GM18517 (cell line): Measurements from ENCODE around the gene RAB9B.

ENCODE experiments used
- ATAC-seq: cut with Tn5 transposase; IDR thresholded peaks from one replicate; pipeline ENCODE4 v1.9.1; 2021; ENCODE audit warnings: mild to moderate bottlenecking, moderate library complexity; ENCODE audit not compliant: unreplicated experiment

RAB9B gene

DNA sequence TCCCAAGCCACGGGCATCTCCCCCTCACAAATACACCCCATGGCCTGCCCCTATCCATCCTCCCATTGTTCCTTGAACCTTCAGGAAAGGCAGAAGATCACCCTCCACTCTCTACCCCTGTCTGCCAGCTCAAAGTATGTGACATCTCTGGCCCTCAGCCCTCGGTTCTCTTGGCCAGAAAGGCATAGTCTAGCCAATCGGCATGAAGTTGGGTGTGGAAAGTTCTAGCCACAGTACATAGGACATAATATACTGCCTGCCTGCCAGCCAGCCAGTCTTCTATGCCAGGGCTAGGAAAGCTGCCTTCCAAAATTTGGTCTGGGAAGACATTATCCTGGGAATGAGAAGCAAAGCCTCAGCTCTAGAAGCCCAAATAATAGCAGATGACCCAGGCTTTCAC lies 58.6 kb downstream of the RAB9B start:
- no peak for ATAC-seq
